HUES6 (cell line): ENCODE measurements around the gene SUSD6.
"Not testable (repeated sequence)": the region's sequence is repeated elsewhere in the genome, so short reads cannot be mapped to it uniquely, and the experiment has no call there.

ENCODE experiments used
- H3K27ac ChIP-seq: 2 replicates; pipeline ENCODE4 v1.7.0; 2013; ENCODE audit warnings: low read depth, mild to moderate bottlenecking, low read length, inconsistent platforms
- H3K27me3 ChIP-seq: 2 replicates; pipeline ENCODE4 v1.6.1; 2013; ENCODE audit warnings: low read length; ENCODE audit not compliant: control insufficient read depth, insufficient read depth
- H3K36me3 ChIP-seq: 2 replicates; pipeline ENCODE4 v1.6.1; 2013; ENCODE audit warnings: low read length; ENCODE audit not compliant: control insufficient read depth, insufficient read depth
- H3K4me1 ChIP-seq: 2 replicates; pipeline ENCODE4 v1.6.1; 2013; ENCODE audit warnings: low read length; ENCODE audit not compliant: control insufficient read depth, insufficient read depth
- H3K4me3 ChIP-seq: 2 replicates; pipeline ENCODE4 v1.5.1; 2013; ENCODE audit warnings: low read depth, low read length
- H3K9ac ChIP-seq: one replicate; pipeline ENCODE4 v1.6.1; 2013; ENCODE audit warnings: mild to moderate bottlenecking, low read length
- H3K9me3 ChIP-seq: 2 replicates; pipeline ENCODE4 v1.6.1; 2013; ENCODE audit warnings: low read depth, low read length; ENCODE audit not compliant: control insufficient read depth, insufficient read depth

The SUSD6 gene

DNA sequence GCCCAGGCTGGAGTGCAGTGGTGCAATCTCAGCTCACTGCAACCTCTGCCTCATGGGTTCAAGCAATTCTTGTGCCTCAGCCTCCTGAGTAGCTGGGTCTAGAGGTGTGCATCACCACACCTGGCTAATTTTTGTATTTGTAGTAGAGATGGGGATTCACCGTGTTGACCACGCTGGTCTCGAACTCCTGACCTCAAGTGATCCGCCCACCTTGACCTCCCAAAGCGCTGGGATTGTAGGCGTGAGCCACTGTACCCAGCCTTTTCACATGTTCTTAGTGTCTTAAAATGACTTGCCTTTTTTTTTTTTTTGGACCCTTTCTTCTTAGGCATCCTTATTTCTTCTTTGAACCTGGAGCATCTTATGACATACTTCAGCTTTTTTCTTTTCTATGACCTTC is 87.8 kb downstream of the SUSD6 start:
- H3K27me3 ChIP-seq, H3K27ac ChIP-seq, H3K9me3 ChIP-seq, H3K36me3 ChIP-seq, H3K9ac ChIP-seq, H3K4me3 ChIP-seq: not testable (repeated sequence)
- H3K4me1 ChIP-seq = peaks cover 49% of the 10 kb centered on the region

- Histone ChIP-seq H3K27ac (no peak overlapping the region), H3K4me1 (peaks cover 43% of the 10 kb centered on the region), H3K9ac (no peak overlapping the region), H3K9me3 (no peaks in the 10 kb centered on the region), H3K4me3 (no peak overlapping the region), H3K36me3 (no peaks in the 10 kb centered on the region), H3K27me3 (no peaks in the 10 kb centered on the region)
Measured at GRCh38 chr14:69699748-69700303, 88.4 kb downstream of the SUSD6 start.

DNA sequence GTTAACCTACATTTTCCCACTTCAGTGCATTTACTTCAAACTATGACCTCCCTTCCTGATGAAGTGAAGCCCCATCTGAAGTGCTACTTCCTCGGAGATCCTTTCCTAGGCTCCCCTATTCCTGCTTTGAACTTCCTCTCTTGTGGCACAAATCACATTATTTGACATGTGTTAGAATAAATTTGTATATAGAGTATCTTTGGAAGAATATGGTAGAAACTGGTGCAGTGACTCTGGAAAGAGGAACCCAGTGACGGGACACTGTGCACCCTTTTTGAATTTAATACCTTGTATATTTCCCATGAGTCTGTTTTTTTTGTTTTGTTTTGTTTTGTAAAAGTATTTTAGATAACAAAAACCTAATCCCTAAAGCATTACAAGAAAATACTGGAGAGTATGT is 89.2 kb downstream of the SUSD6 start:
- Histone ChIP-seq H3K27me3 (no peaks in the 10 kb centered on the region), H3K36me3 (no peaks in the 10 kb centered on the region), H3K9ac (no peak overlapping the region), H3K4me3 (no peak overlapping the region), H3K4me1 (peaks cover 37% of the 10 kb centered on the region), H3K27ac (no peak overlapping the region), H3K9me3 (no peaks in the 10 kb centered on the region)

DNA sequence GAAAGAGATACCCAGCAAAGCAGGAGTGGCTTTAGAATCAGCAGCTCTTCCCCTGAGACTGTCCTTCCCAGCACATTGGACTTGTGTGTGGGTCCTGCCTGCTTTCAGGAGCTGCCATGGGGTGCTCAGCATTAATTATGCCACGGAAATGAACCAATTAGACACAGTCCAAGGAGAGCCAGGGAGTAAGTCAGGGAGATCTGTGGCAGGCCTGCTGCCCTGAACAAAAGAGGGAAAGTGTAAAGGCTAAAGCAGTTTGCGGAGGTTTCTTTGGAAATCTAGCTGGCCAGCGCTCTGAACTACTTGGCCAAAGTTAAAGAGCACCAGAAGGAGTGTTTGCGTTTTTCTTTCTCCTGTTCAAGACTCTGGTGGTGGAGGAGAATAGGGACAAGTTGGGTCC is 89.9 kb downstream of the SUSD6 start:
- H3K9ac ChIP-seq = no peak overlapping the region
- no peaks in the 10 kb centered on the region for H3K27me3 ChIP-seq
- H3K27ac ChIP-seq = no peak overlapping the region
- H3K4me3 ChIP-seq = no peak overlapping the region
- H3K36me3 ChIP-seq = no peaks in the 10 kb centered on the region
- peaks cover 30% of the 10 kb centered on the region for H3K4me1 ChIP-seq
- no peaks in the 10 kb centered on the region for H3K9me3 ChIP-seq

GRCh38 chr14:69701857-69702256 is 90.5 kb downstream of the SUSD6 start:
- Histone ChIP-seq H3K4me3 (no peak overlapping the region), H3K36me3 (no peaks in the 10 kb centered on the region), H3K27ac (no peak overlapping the region), H3K9ac (no peak overlapping the region), H3K4me1 (peaks cover 26% of the 10 kb centered on the region), H3K27me3 (no peaks in the 10 kb centered on the region), H3K9me3 (no peaks in the 10 kb centered on the region)

- no peak overlapping the region for H3K27ac ChIP-seq
- no peaks in the 10 kb centered on the region for H3K9me3 ChIP-seq
- H3K27me3 ChIP-seq = no peaks in the 10 kb centered on the region
- H3K4me1 ChIP-seq = peaks cover 23% of the 10 kb centered on the region
- H3K4me3 ChIP-seq = no peak overlapping the region
- no peak overlapping the region for H3K9ac ChIP-seq
- H3K36me3 ChIP-seq = no peaks in the 10 kb centered on the region
Measured at GRCh38 chr14:69703047-69704039, 91.9 kb downstream of the SUSD6 start.

DNA sequence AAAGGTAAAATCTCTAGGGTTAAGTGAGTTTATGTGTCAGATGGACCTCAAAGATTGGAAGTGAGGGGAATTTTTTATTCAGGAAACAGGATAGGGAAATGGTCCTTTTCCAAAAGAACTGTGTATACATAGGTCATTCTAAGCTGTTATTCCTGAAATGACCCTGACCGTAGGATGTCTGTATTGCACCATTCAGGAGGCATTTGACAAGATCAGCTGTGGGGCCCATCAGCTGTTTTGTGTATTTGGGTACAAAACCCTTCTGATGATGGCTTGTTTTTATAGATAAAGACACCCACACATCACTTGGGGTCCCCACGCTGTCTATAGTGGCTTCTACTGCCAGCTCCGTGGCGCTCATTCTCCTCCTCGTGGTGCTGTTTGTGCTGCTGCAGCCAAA is 92.9 kb downstream of the SUSD6 start:
- Histone ChIP-seq H3K4me3 (no peak overlapping the region), H3K9me3 (no peaks in the 10 kb centered on the region), H3K36me3 (no peaks in the 10 kb centered on the region), H3K27ac (no peak overlapping the region), H3K9ac (no peak overlapping the region), H3K4me1 (peaks cover 25% of the 10 kb centered on the region), H3K27me3 (no peaks in the 10 kb centered on the region)

DNA sequence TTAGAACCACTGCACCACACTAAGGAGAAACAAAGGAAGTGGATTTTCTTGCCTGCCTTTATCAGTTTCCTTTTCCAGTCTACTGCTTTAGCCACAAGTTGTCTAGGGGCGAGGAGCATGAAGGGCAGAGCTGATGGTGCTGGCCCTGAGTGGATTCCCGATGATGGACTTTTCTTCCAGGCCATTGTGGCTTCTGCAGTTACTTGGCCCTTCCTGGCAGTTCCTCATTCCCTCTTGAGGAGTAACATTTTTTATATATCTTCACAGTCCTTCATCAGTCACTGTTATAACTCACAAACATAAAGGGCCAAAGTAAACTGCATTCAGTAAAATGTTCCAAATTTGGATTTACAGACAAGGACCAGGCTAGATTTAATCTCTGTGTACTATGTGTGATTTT is 94.3 kb downstream of the SUSD6 start:
- Histone ChIP-seq H3K27ac (no peak overlapping the region), H3K27me3 (no peaks in the 10 kb centered on the region), H3K4me1 (peaks cover 20% of the 10 kb centered on the region), H3K36me3 (no peaks in the 10 kb centered on the region), H3K4me3 (no peak overlapping the region), H3K9ac (no peak overlapping the region), H3K9me3 (no peaks in the 10 kb centered on the region)

- no peak overlapping the region for H3K9ac ChIP-seq
- H3K27ac ChIP-seq = no peak overlapping the region
- no peaks in the 10 kb centered on the region for H3K27me3 ChIP-seq
- no peaks in the 10 kb centered on the region for H3K9me3 ChIP-seq
- no peak overlapping the region for H3K4me3 ChIP-seq
- peaks cover 26% of the 10 kb centered on the region for H3K4me1 ChIP-seq
- H3K36me3 ChIP-seq = no peaks in the 10 kb centered on the region
Measured at GRCh38 chr14:69708049-69708448, 96.7 kb downstream of the SUSD6 start.

GRCh38 chr14:69708586-69709560 is 97.5 kb downstream of the SUSD6 start:
- Histone ChIP-seq H3K27me3 (no peaks in the 10 kb centered on the region), H3K9me3 (no peaks in the 10 kb centered on the region), H3K36me3 (no peaks in the 10 kb centered on the region), H3K4me3 (no peak overlapping the region), H3K9ac (no peak overlapping the region), H3K27ac (no peak overlapping the region), H3K4me1 (peaks cover 34% of the 10 kb centered on the region)
